Measurements from ENCODE around the gene LRRC7.

GRCh38 chr1:69707103-69707502 lies 139.4 kb downstream of the LRRC7 start:
- TF ChIP-seq CTCF (IDR thresholded peaks at IDR 0.05) = no peak
- no peak for TF ChIP-seq POLR2A (IDR thresholded peaks at IDR 0.05)
- TF ChIP-seq EP300 (IDR thresholded peaks at IDR 0.05) = no peak

All from ovary (tissue), 3 donors.